H1 (cell line): ENCODE measurements around the gene PNMA1. TPM values are rescaled to one million over a fixed set of nuclear protein-coding genes. Genes with fewer than 3 reads are reported as not detected.

ENCODE experiments used
- CTCF ChIA-PET: fragments of 300-600 bp; sonication (Branson Sonifier 250); formaldehyde crosslinking; loops from one replicate; lab custom pipeline; 2021; ENCODE audit not compliant: partially characterized antibody; lab: Charles Lee
- POLR2A ChIA-PET: fragments of 300-600 bp; sonication (Branson Sonifier 250); formaldehyde crosslinking; loops from one replicate; lab custom pipeline; 2021; ENCODE audit warnings: inconsistent platforms; ENCODE audit not compliant: partially characterized antibody; lab: Charles Lee
- DNase-seq, 2 experiments: peaks; one replicate each; pipeline versions ENCODE4 v3.0.0 to v3.0.0-alpha.2; 2010 to 2022; ENCODE audit warnings: low spot score in 2 of 2, low read depth in 1 of 2, mixed read lengths in 1 of 2
- FAIRE-seq: peaks from 2 replicates; lab custom pipeline; 2011; peaks lifted over from hg19 to GRCh38; lab: Jason Lieb, UNC
- H2AFZ ChIP-seq: 2 replicates; pipeline ENCODE4 v1.8.1; 2012; ENCODE audit warnings: low read length, inconsistent platforms
- H2AK5ac ChIP-seq: 2 replicates; pipeline ENCODE4 v1.6.1; 2013; ENCODE audit warnings: low read depth, low read length
- H2BK120ac ChIP-seq: replicated peaks from 2 replicates; pipeline ENCODE3; 2013; ENCODE audit warnings: low read depth, low read length, inconsistent platforms
- H2BK12ac ChIP-seq: 2 replicates; pipeline ENCODE4 v1.6.1; 2013; ENCODE audit warnings: low read depth, low read length
- H2BK15ac ChIP-seq: 2 replicates; pipeline ENCODE4 v1.6.1; 2013; ENCODE audit warnings: low read length
- H2BK20ac ChIP-seq: 2 replicates; pipeline ENCODE4 v1.6.1; 2013; ENCODE audit warnings: low read length
- H2BK5ac ChIP-seq: 2 replicates; pipeline ENCODE4 v1.6.1; 2013; ENCODE audit warnings: low read depth, low read length
- H3K14ac ChIP-seq: 2 replicates; pipeline ENCODE4 v1.6.1; 2013; ENCODE audit warnings: inconsistent platforms; ENCODE audit not compliant: insufficient read length
- H3K18ac ChIP-seq: 2 replicates; pipeline ENCODE4 v1.6.1; 2013; ENCODE audit warnings: low read length; ENCODE audit errors: extremely low read depth
- H3K23ac ChIP-seq: 2 replicates; pipeline ENCODE4 v1.6.1; 2013; ENCODE audit warnings: inconsistent platforms; ENCODE audit not compliant: insufficient read length
- H3K23me2 ChIP-seq: 2 replicates; pipeline ENCODE4 v1.6.1; 2013; ENCODE audit warnings: low read depth, low read length
- H3K27ac ChIP-seq: 2 replicates; pipeline ENCODE4 v1.6.1; 2011; ENCODE audit warnings: low read depth, low read length, inconsistent platforms
- H3K27me3 ChIP-seq, 4 experiments: replicated peaks in 1 of 4; 1 replicate in 1 of 4; 2 replicates in 3 of 4; pipeline versions ENCODE4 v1.6.1 to v1.8.1; 2011 to 2013; ENCODE audit warnings: low read length in 3 of 4, mild to moderate bottlenecking in 3 of 4, inconsistent platforms in 2 of 4, mixed read lengths in 2 of 4, moderate library complexity in 1 of 4; ENCODE audit not compliant: control insufficient read depth in 3 of 4, insufficient read depth in 3 of 4; ENCODE audit errors: extremely low read depth in 1 of 4
- H3K36me3 ChIP-seq, 4 experiments: 2 replicates each; pipeline versions ENCODE4 v1.6.1 to v1.8.1; 2011 to 2013; ENCODE audit warnings: mild to moderate bottlenecking in 4 of 4, low read length in 3 of 4, moderate library complexity in 2 of 4, control low read depth in 1 of 4, inconsistent platforms in 1 of 4; ENCODE audit not compliant: insufficient read depth in 4 of 4, control insufficient read depth in 2 of 4
- H3K4ac ChIP-seq: replicated peaks from 2 replicates; pipeline ENCODE3; 2013; ENCODE audit warnings: low read length, low read depth, mixed read lengths, inconsistent platforms; ENCODE audit not compliant: insufficient read length
- H3K4me1 ChIP-seq, 4 experiments: replicated peaks in 1 of 4; 1 replicate in 1 of 4; 2 replicates in 3 of 4; pipeline versions ENCODE4 v1.6.1 to v1.8.1; 2011 to 2013; ENCODE audit warnings: low read length in 3 of 4, inconsistent platforms in 2 of 4, mixed read lengths in 1 of 4; ENCODE audit not compliant: insufficient read depth in 4 of 4, control insufficient read depth in 3 of 4
- H3K4me2 ChIP-seq, 2 experiments: 2 replicates each; pipeline versions ENCODE4 v1.6.1 to v1.8.1; 2011 to 2013; ENCODE audit warnings: low read depth in 2 of 2, low read length in 2 of 2, control low read depth in 1 of 2, inconsistent platforms in 1 of 2, mild to moderate bottlenecking in 1 of 2; ENCODE audit not compliant: insufficient read depth in 1 of 2
- H3K4me3 ChIP-seq, 4 experiments: fragments of 200-600, 300-600 bp in 1 of 4; sonication (generic), shearing (Covaris generic), sonication (Bioruptor Twin) in 1 of 4; 2 replicates each; pipeline versions ENCODE4 v1.5.1 to v1.8.1; 2011 to 2016; ENCODE audit warnings: low read length in 4 of 4, low read depth in 3 of 4, control low read depth in 2 of 4, inconsistent platforms in 2 of 4, mild to moderate bottlenecking in 2 of 4, mixed read lengths in 1 of 4, moderate library complexity in 1 of 4; ENCODE audit not compliant: insufficient read depth in 2 of 4; ENCODE audit errors: extremely low read depth in 1 of 4
- H3K56ac ChIP-seq: replicated peaks from 2 replicates; pipeline ENCODE3; 2013; ENCODE audit warnings: low read depth, mild to moderate bottlenecking, mixed read lengths, low read length, inconsistent platforms; ENCODE audit not compliant: insufficient read length
- H3K79me1 ChIP-seq: 2 replicates; pipeline ENCODE4 v1.6.1; 2013; ENCODE audit warnings: low read depth, low read length, control low read depth
- H3K79me2 ChIP-seq, 2 experiments: 2 replicates each; pipeline versions ENCODE4 v1.6.1 to v1.8.1; 2012 to 2013; ENCODE audit warnings: low read length in 2 of 2, mild to moderate bottlenecking in 2 of 2, inconsistent platforms in 1 of 2; ENCODE audit not compliant: insufficient read depth in 2 of 2, control insufficient read depth in 1 of 2
- H3K9ac ChIP-seq, 4 experiments: replicated peaks in 1 of 4; 1 replicate in 1 of 4; 2 replicates in 3 of 4; pipeline versions ENCODE4 v1.6.1 to v1.8.1; 2011 to 2013; ENCODE audit warnings: low read depth in 3 of 4, low read length in 3 of 4, control low read depth in 2 of 4, mild to moderate bottlenecking in 2 of 4, moderate library complexity in 2 of 4, inconsistent platforms in 1 of 4; ENCODE audit errors: extremely low read depth in 1 of 4
- H3K9me3 ChIP-seq, 2 experiments: 2 replicates each; pipeline versions ENCODE4 v1.6.1 to v1.8.1; 2012 to 2013; ENCODE audit warnings: mild to moderate bottlenecking in 2 of 2, moderate library complexity in 2 of 2, control low read depth in 1 of 2, inconsistent platforms in 1 of 2, low read depth in 1 of 2, low read length in 1 of 2, mixed read lengths in 1 of 2; ENCODE audit not compliant: insufficient read depth in 2 of 2
- H4K20me1 ChIP-seq, 2 experiments: replicated peaks in 1 of 2; 2 replicates each; pipeline versions ENCODE3 to v1.8.1; 2011 to 2013; ENCODE audit warnings: inconsistent platforms in 2 of 2, low read length in 2 of 2, mild to moderate bottlenecking in 1 of 2; ENCODE audit not compliant: insufficient read depth in 2 of 2, control insufficient read depth in 1 of 2
- H4K5ac ChIP-seq: 2 replicates; pipeline ENCODE4 v1.6.1; 2013; ENCODE audit warnings: low read length, low read depth, mixed read lengths, inconsistent platforms; ENCODE audit not compliant: insufficient read length
- H4K8ac ChIP-seq: 2 replicates; pipeline ENCODE4 v1.8.0; 2013; ENCODE audit warnings: mild to moderate bottlenecking, moderate library complexity, low read length, inconsistent platforms; ENCODE audit not compliant: insufficient read depth; ENCODE audit errors: extremely low read depth
- H4K91ac ChIP-seq: replicated peaks from 2 replicates; pipeline ENCODE3; 2013; ENCODE audit warnings: low read length, mixed read lengths, inconsistent platforms; ENCODE audit not compliant: insufficient read length
- TCF12 ChIP-seq: IDR thresholded peaks from 2 replicates; pipeline ENCODE4 v1.6.1; 2011; ENCODE audit warnings: low read depth, mild to moderate bottlenecking, low read length
- polyA plus RNA-seq, 7 experiments: library from polyadenylated mRNA; depleted of rRNA in 3 of 7; stranded (reverse) in 5 of 7; unstranded in 2 of 7; fragments of >200 nt in 5 of 7; fragments of 200-250 nt in 2 of 7; gene quantifications; 1 replicate in 5 of 7; 2 replicates in 1 of 7; 4 replicates in 1 of 7; pipeline versions ENCODE4 v1.2.1 to v1.2.3, GENCODE V29; 2011 to 2013; ENCODE audit warnings: missing spikeins in 2 of 7, mixed read lengths in 2 of 7
- total RNA-seq: library from RNA; stranded (reverse); fragmentation: NEBNext Ultra II Directional; extraction: Animal tissue kit (Norgen Biotek cat#: 25700); gene quantifications from 2 replicates; pipeline ENCODE4 v1.2.1, GENCODE V29; 2021

PNMA1 gene
- total and polyA plus RNA-seq, 2 of the 8 experiments (the other 6 are each of a cell fraction or from before 2014, with no cell fraction given), result 15.8 to 52.7 TPM

GRCh38 chr14:73663548-73664212, 50.5 kb downstream of the PNMA1 start:
- H3K4me2 ChIP-seq, result no peak overlapping the region
- no peak overlapping the region for H2AFZ ChIP-seq
- CTCF ChIA-PET, result interaction anchor here (0.6 to 1.0 kb wide), 4 partner anchors 59 to 424 kb away, joined by 3 to 4 read pairs (median 3); no protein-coding TSS in a partner anchor
- H2BK5ac ChIP-seq, result no peak overlapping the region
- no peak overlapping the region for H4K91ac ChIP-seq
- no peak overlapping the region for H4K8ac ChIP-seq
- H4K20me1 ChIP-seq, result no peaks in the 10 kb centered on the region
- no peak overlapping the region for H2BK15ac ChIP-seq
- H3K4me1 ChIP-seq, result no peaks in the 10 kb centered on the region
- no peaks in the 10 kb centered on the region for H3K9me3 ChIP-seq
- no peak overlapping the region for H2BK120ac ChIP-seq
- H3K79me2 ChIP-seq, result no peaks in the 10 kb centered on the region
- no peak overlapping the region for H4K5ac ChIP-seq
- FAIRE-seq (no peak), DNase-seq (no peak)
- H3K79me1 ChIP-seq, result no peaks in the 10 kb centered on the region
- no peak overlapping the region for H3K14ac ChIP-seq
- no peaks in the 10 kb centered on the region; a peak in 1 of 8 replicates for H3K36me3 ChIP-seq
- H3K27ac ChIP-seq, result no peak overlapping the region
- H3K23me2 ChIP-seq, result no peaks in the 10 kb centered on the region
- no peak overlapping the region for H3K4me3 ChIP-seq
- no peak for TF ChIP-seq TCF12
- no peaks in the 10 kb centered on the region for H3K27me3 ChIP-seq
- H3K56ac ChIP-seq, result no peak overlapping the region
- H3K9ac ChIP-seq, result no peak overlapping the region
- H3K4ac ChIP-seq, result no peak overlapping the region
- H3K18ac ChIP-seq, result no peak overlapping the region
- no peak overlapping the region for H3K23ac ChIP-seq
- POLR2A ChIA-PET, result interaction anchor here (0.5 to 1.2 kb wide), 4 partner anchors 19 to 229 kb away, joined by 3 to 5 read pairs (median 4); partner anchors contain the start of gene ACOT2
- no peak overlapping the region for H2AK5ac ChIP-seq
- H2BK20ac ChIP-seq, result no peak overlapping the region
- no peak overlapping the region for H2BK12ac ChIP-seq
